ACHN (cell line): ENCODE results near the gene GTF2IRD1.
"Not testable (repeated sequence)": the region's sequence is repeated elsewhere in the genome, so short reads cannot be mapped to it uniquely, and the experiment has no call there.

ENCODE experiments used
- DNase-seq: peaks from one replicate; pipeline ENCODE4 v3.0.0-alpha.2; 2015
- in situ Hi-C: cut with HindIII; loops from 2 replicates; pipeline ENCODE4 v1.10.0; 2017; ENCODE audit warnings: low sequenced_read_pairs, low pct_ligation_motif_present, low pct_unique_long_range_greater_than_20kb

Gene GTF2IRD1

GRCh38 chr7:74453322-74454011, at the start of gene GTF2IRD1:
Gene GTF2IRD1 (plus strand): TSS chr7:74453906. CDS start chr7:74508081, 54,175 bp downstream.
- peak; percentile 79 for DNase-seq
- in situ Hi-C loops: no loop called here

- DNase-seq: no peak
- in situ Hi-C loops: loop anchor here (25.0 kb wide), 1 partner anchor 158 kb away; no protein-coding TSS in a partner anchor
These were observed 49.4 kb upstream of the GTF2IRD1 start for GRCh38 chr7:74404388-74404700.

- no peak for DNase-seq
- in situ Hi-C loops: loop anchor here (25.0 kb wide), 1 partner anchor 158 kb away; no protein-coding TSS in a partner anchor
These were observed 49.0 kb upstream of the GTF2IRD1 start for GRCh38 chr7:74404741-74405140.

GRCh38 chr7:74405191-74405898, 48.4 kb upstream of the GTF2IRD1 start:
- in situ Hi-C loops: loop anchor here (25.0 kb wide), 1 partner anchor 157 kb away; no protein-coding TSS in a partner anchor
- peak; percentile 36 for DNase-seq

- in situ Hi-C loops: loop anchor here (25.0 kb wide), 1 partner anchor 156 kb away; no protein-coding TSS in a partner anchor
- DNase-seq: no peak
These were observed 47.7 kb upstream of the GTF2IRD1 start for GRCh38 chr7:74405899-74406512.

- DNase-seq: no peak
- in situ Hi-C loops: loop anchor here (25.0 kb wide), 1 partner anchor 154 kb away; no protein-coding TSS in a partner anchor
These were observed 45.7 kb upstream of the GTF2IRD1 start for GRCh38 chr7:74407958-74408357.

- in situ Hi-C loops: loop anchor here (25.0 kb wide), 1 partner anchor 153 kb away; no protein-coding TSS in a partner anchor
- DNase-seq: no peak
These were observed 44.1 kb upstream of the GTF2IRD1 start for GRCh38 chr7:74409571-74409970.

- no peak for DNase-seq
- in situ Hi-C loops: loop anchor here (25.0 kb wide), 1 partner anchor 152 kb away; no protein-coding TSS in a partner anchor
These were observed 42.9 kb upstream of the GTF2IRD1 start for GRCh38 chr7:74410772-74411171.

- in situ Hi-C loops: loop anchor here (25.0 kb wide), 1 partner anchor 151 kb away; no protein-coding TSS in a partner anchor
- not testable (repeated sequence) for DNase-seq
These were observed 42.1 kb upstream of the GTF2IRD1 start for GRCh38 chr7:74411571-74411970.

GRCh38 chr7:74412056-74412455, 41.6 kb upstream of the GTF2IRD1 start:
- DNase-seq: no peak
- in situ Hi-C loops: loop anchor here (25.0 kb wide), 1 partner anchor 150 kb away; no protein-coding TSS in a partner anchor

- no peak for DNase-seq
- in situ Hi-C loops: loop anchor here (25.0 kb wide), 1 partner anchor 150 kb away; no protein-coding TSS in a partner anchor
These were observed 41.1 kb upstream of the GTF2IRD1 start for GRCh38 chr7:74412603-74413002.

- DNase-seq: not testable (repeated sequence)
- in situ Hi-C loops: loop anchor here (25.0 kb wide), 1 partner anchor 148 kb away; no protein-coding TSS in a partner anchor
These were observed 38.9 kb upstream of the GTF2IRD1 start for GRCh38 chr7:74414595-74415333.

- DNase-seq: peak; percentile 79
- in situ Hi-C loops: loop anchor here (25.0 kb wide), 1 partner anchor 145 kb away; no protein-coding TSS in a partner anchor
These were observed 36.2 kb upstream of the GTF2IRD1 start for GRCh38 chr7:74417419-74417971.

- in situ Hi-C loops: loop anchor here (25.0 kb wide), 1 partner anchor 144 kb away; no protein-coding TSS in a partner anchor
- no peak for DNase-seq
These were observed 35.6 kb upstream of the GTF2IRD1 start for GRCh38 chr7:74418076-74418475.

GRCh38 chr7:74418538-74418937, 35.2 kb upstream of the GTF2IRD1 start:
- no peak for DNase-seq
- in situ Hi-C loops: loop anchor here (25.0 kb wide), 1 partner anchor 144 kb away; no protein-coding TSS in a partner anchor

- not testable (repeated sequence) for DNase-seq
- in situ Hi-C loops: loop anchor here (25.0 kb wide), 1 partner anchor 143 kb away; no protein-coding TSS in a partner anchor
These were observed 34.5 kb upstream of the GTF2IRD1 start for GRCh38 chr7:74419232-74419631.

- in situ Hi-C loops: loop anchor here (25.0 kb wide), 1 partner anchor 142 kb away; no protein-coding TSS in a partner anchor
- DNase-seq: no peak
These were observed 33.7 kb upstream of the GTF2IRD1 start for GRCh38 chr7:74420006-74420405.
